Esophagus muscularis mucosa (tissue), 4 donors: ENCODE data around the gene HNF1B. TPM values are rescaled to one million over a fixed set of nuclear protein-coding genes. Genes with fewer than 3 reads are reported as not detected.
A peak's percentile ranks its signal among the peaks of the same experiment; 100 is the strongest.

Experiments
- DNase-seq: peaks from one replicate; pipeline ENCODE4 v3.0.0-alpha.2; 2017; ENCODE audit errors: extremely low spot score
- H3K27ac ChIP-seq, 4 donors: fragments of 200-600 bp; sonication (generic); replicated peaks in 1 of 4; 1 replicate in 3 of 4; 2 replicates in 1 of 4; pipeline ENCODE4 v1.5.1; 2016 to 2019; ENCODE audit warnings: mild to moderate bottlenecking in 1 of 4
- H3K27me3 ChIP-seq, 4 donors: fragments of 200-600 bp; sonication (generic); one replicate each; pipeline versions ENCODE4 v1.5.1 to v1.6.0; 2016 to 2019
- H3K36me3 ChIP-seq, 4 donors: fragments of 200-600 bp; sonication (generic); one replicate each; pipeline ENCODE4 v1.5.1; 2016 to 2019
- H3K4me1 ChIP-seq, 4 donors: fragments of 200-600 bp; sonication (generic); one replicate each; pipeline ENCODE4 v1.5.1; 2016 to 2019
- H3K4me3 ChIP-seq, 4 donors: fragments of 200-600 bp; sonication (generic); 1 replicate in 2 of 4; 2 replicates in 2 of 4; pipeline ENCODE4 v1.5.1; 2016 to 2019; ENCODE audit warnings: mild to moderate bottlenecking in 4 of 4, moderate library complexity in 1 of 4
- H3K9me3 ChIP-seq, 4 donors: fragments of 200-600 bp; sonication (generic); 1 replicate in 3 of 4; 2 replicates in 1 of 4; pipeline ENCODE4 v1.5.1; 2016 to 2019
- CTCF ChIP-seq, 3 experiments: fragments of 200-600 bp in 2 of 3; fragments of 450-650 bp in 1 of 3; sonication (generic) in 2 of 3; IDR thresholded peaks; one replicate each; pipeline ENCODE4 v1.5.1; 2017 to 2019; ENCODE audit warnings: antibody characterized with exemption in 3 of 3, mild to moderate bottlenecking in 2 of 3, moderate library complexity in 1 of 3
- EP300 ChIP-seq: sonication (generic); formaldehyde crosslinking; IDR thresholded peaks from one replicate; pipeline ENCODE4 v1.6.1; 2017; ENCODE audit warnings: antibody characterized with exemption
- POLR2A ChIP-seq: fragments of 450-650 bp; IDR thresholded peaks from one replicate; pipeline ENCODE4 v1.6.1; 2017; ENCODE audit warnings: antibody characterized with exemption, moderate library complexity, mild to moderate bottlenecking, low read depth
- POLR2AphosphoS5 ChIP-seq, 2 donors: sonication (generic); formaldehyde crosslinking; IDR thresholded peaks; one replicate each; pipeline ENCODE4 v1.6.1; 2017; ENCODE audit warnings: antibody characterized with exemption in 2 of 2
- WGBS: methylation state at CpG from one replicate; pipeline ENCODE4 v1.1.5; 2018; 5-methylcytosine and 5-hydroxymethylcytosine counted together
- intact Hi-C: fragments of 100-400 bp; cut with DNase I; formaldehyde crosslinking; loops from one replicate; pipeline ENCODE4 v1.15.1; 2023
- total RNA-seq, 4 donors: library from RNA; depleted of rRNA; stranded (reverse); fragments of >200 nt; gene quantifications; one replicate each; pipeline versions ENCODE4 v1.1.0 to v1.2.1, GENCODE V29; 2016

The HNF1B gene
- total RNA-seq, 4 donors from 2014 or later: not detected

GRCh38 chr17:37772982-37773381 is 28.1 kb upstream of the HNF1B start:
- intact Hi-C loops: no loop called here
- 89% methylated on average over 2 of the region's 2 CpGs for WGBS
- no peak for TF ChIP-seq CTCF (IDR thresholded peaks at IDR 0.05)
- TF ChIP-seq POLR2AphosphoS5 (IDR thresholded peaks at IDR 0.05): no peak
- no peak for TF ChIP-seq POLR2A
- no peak for TF ChIP-seq EP300

DNA sequence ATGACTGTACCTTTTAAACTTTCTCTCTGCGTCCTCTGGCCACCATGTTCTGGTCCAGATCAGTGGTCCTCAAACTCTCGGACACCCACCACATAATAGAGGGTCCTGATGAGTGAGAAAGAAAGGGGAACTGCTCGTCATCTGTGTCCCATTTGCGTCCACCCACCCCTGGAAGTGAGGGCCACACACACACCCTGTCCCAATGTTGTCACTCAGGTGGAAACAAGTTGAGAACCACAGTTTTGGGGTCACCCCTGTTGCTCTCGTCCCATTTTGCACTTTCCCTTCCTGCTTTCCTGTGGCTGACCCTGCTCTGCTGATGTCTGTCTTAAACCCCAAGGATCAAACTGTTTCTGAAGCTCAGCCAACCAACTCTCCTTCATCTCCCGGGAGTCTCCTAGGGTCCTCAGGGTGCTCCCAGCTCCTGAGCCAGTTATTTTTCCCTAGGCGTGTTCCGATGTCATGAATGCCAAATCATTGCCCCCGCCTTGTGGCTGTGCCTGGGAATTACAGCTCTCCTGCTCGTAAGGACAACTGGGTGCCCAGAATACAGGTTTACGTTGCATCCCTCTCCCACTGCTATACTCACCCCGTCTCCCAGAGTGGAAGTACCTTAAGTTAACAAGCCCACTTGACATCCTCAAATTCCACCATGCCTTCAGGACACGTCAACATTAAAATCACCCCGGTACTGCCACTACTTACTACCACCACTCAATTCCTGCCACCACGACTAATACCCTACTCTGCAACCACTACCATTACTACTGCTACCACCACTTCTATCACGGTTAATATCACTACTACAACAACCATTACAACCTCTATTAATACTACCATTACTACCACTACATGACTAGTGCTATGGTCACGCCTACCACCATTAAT is 26.0 kb upstream of the HNF1B start:
- Histone ChIP-seq H3K27ac (no peak overlapping the region), H3K36me3 (no peaks in the 10 kb centered on the region), H3K4me3 (no peak overlapping the region), H3K27me3 (peaks cover 0 to 30% (median 0%) of the 10 kb centered on the region in 4 donors), H3K9me3 (peaks cover 0 to 10% (median 4%) of the 10 kb centered on the region in 4 donors), H3K4me1 (no peaks in the 10 kb centered on the region)
- TF ChIP-seq EP300 (no peak), POLR2A (no peak), POLR2AphosphoS5 (IDR thresholded peaks at IDR 0.05) (no peak), CTCF (IDR thresholded peaks at IDR 0.05) (peak; percentile 17 to 57 (median 33))
- 50% methylated on average over 17 of the region's 17 CpGs for WGBS
- no peak for DNase-seq
- intact Hi-C loops: no loop called here

More at GRCh38 chr17:37772982-37773381, 28.1 kb upstream of the HNF1B start:
- Histone ChIP-seq H3K4me3 (no peak overlapping the region), H3K27ac (no peak overlapping the region), H3K4me1 (no peaks in the 10 kb centered on the region), H3K9me3 (peaks cover 0 to 10% (median 4%) of the 10 kb centered on the region in 4 donors), H3K27me3 (peaks cover 0 to 23% (median 0%) of the 10 kb centered on the region in 4 donors), H3K36me3 (no peaks in the 10 kb centered on the region)
- DNase-seq: no peak

GRCh38 chr17:37769050-37769449 is 24.2 kb upstream of the HNF1B start:
- Histone ChIP-seq H3K4me1 (no peaks in the 10 kb centered on the region), H3K27me3 (peaks cover 0 to 30% (median 0%) of the 10 kb centered on the region in 4 donors), H3K4me3 (no peak overlapping the region), H3K36me3 (no peaks in the 10 kb centered on the region), H3K27ac (no peak overlapping the region), H3K9me3 (peaks cover 0 to 10% (median 4%) of the 10 kb centered on the region in 4 donors)
- no peak for DNase-seq
- 81% methylated on average over 6 of the region's 6 CpGs for WGBS
- TF ChIP-seq CTCF (IDR thresholded peaks at IDR 0.05): no peak
- no peak for TF ChIP-seq POLR2A
- TF ChIP-seq EP300: no peak
- TF ChIP-seq POLR2AphosphoS5 (IDR thresholded peaks at IDR 0.05): no peak
- intact Hi-C loops: no loop called here

- Histone ChIP-seq H3K9me3 (peaks cover 0 to 10% (median 4%) of the 10 kb centered on the region in 4 donors), H3K4me3 (no peak overlapping the region), H3K36me3 (no peaks in the 10 kb centered on the region), H3K27ac (no peak overlapping the region), H3K27me3 (peaks cover 0 to 32% (median 1%) of the 10 kb centered on the region in 4 donors), H3K4me1 (no peaks in the 10 kb centered on the region)
- TF ChIP-seq CTCF (IDR thresholded peaks at IDR 0.05): no peak
- TF ChIP-seq POLR2A: no peak
- no peak for TF ChIP-seq EP300
- TF ChIP-seq POLR2AphosphoS5 (IDR thresholded peaks at IDR 0.05): no peak
- DNase-seq: no peak
- WGBS: 96% methylated on average over 2 of the region's 2 CpGs
- intact Hi-C loops: no loop called here
Measured at GRCh38 chr17:37768438-37768837, 23.6 kb upstream of the HNF1B start.
